ENCODE measurements around the gene CLEC12A. TPM values are rescaled to one million over a fixed set of nuclear protein-coding genes. Genes with fewer than 3 reads are reported as not detected.
"Not testable (repeated sequence)": the region's sequence is repeated elsewhere in the genome, so short reads cannot be mapped to it uniquely, and the experiment has no call there.

Gene CLEC12A
- total and polyA plus RNA-seq, 2 of the 4 experiments (the other 2 are of a cell fraction) = not detected

DNA sequence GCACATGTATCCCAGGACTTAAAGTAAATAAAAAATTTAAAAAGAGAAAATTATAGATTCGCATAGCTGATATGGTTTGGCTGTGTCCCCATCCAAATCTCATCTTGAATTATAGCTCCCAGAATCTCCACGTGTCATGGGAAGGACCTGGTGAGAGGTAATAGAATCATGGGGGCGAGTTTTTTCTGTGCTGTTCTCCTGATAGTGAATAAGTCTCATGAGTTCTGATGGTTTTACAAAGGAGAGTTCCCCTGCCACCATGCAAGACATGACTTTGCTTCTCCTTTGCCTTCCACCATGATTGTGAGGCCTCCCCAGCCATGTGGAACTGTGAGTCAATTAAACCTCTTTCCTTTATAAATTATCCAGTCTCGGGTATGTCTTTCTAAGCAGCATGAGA, 55.5 kb downstream of the CLEC12A start:
- H2AK5ac ChIP-seq (ENCODE audit: low read depth, low read length); H3K56ac ChIP-seq (ENCODE audit: extremely low read depth, insufficient read depth, low read length); H4K20me1 ChIP-seq (ENCODE audit: insufficient read depth, low read length); H3K27me3 ChIP-seq (ENCODE audit: control insufficient read depth, insufficient read depth, low read length); in situ Hi-C loops (cut with MboI; ENCODE audit: low sequenced_read_pairs); H3K4me3 ChIP-seq (ENCODE audit: insufficient read depth, low read depth, low read length); DNase-seq; H3K27ac ChIP-seq (ENCODE audit: insufficient read depth, low read length); H4K5ac ChIP-seq (ENCODE audit: low read depth, low read length); H3K23ac ChIP-seq (ENCODE audit: low read depth, low read length); H4K91ac ChIP-seq (ENCODE audit: insufficient read depth, low read depth, low read length); H3K9me3 ChIP-seq (ENCODE audit: control insufficient read depth, insufficient read depth, low read length); H3K9ac ChIP-seq (ENCODE audit: low read depth, low read length); H3K79me1 ChIP-seq (ENCODE audit: low read depth in 1 of 2, low read length in 2 of 2); H3K9me1 ChIP-seq (ENCODE audit: insufficient read depth, low read length); intact Hi-C loops (cut with micrococcal nuclease); POLR2A ChIA-PET (ENCODE audit: unreplicated experiment); H2AK9ac ChIP-seq (replicated peaks; ENCODE audit: low read depth, low read length, poor library complexity); H2AFZ ChIP-seq (replicated peaks; ENCODE audit: low read length, poor library complexity); H3K18ac ChIP-seq (ENCODE audit: low read depth, low read length); H3K4me2 ChIP-seq (ENCODE audit: low read depth, low read length); dilution Hi-C loops (cut with HindIII; ENCODE audit: low sequenced_read_pairs, unreplicated experiment); BruUV-seq (replicated peaks); H4K8ac ChIP-seq (ENCODE audit: low read depth in 2 of 2, low read length in 2 of 2); H3K36me3 ChIP-seq (ENCODE audit: control insufficient read depth, insufficient read depth, low read length); H2BK15ac ChIP-seq (ENCODE audit: low read depth, low read length); H3K4me1 ChIP-seq (ENCODE audit: control insufficient read depth, insufficient read depth, low read length); H3K4ac ChIP-seq (ENCODE audit: low read depth, low read length); H3K14ac ChIP-seq (replicated peaks; ENCODE audit: low read depth, low read length); H2BK20ac ChIP-seq (ENCODE audit: low read depth, low read length); H2BK5ac ChIP-seq (ENCODE audit: low read depth, low read length, poor library complexity, severe bottlenecking); ATAC-seq (ENCODE audit: low read depth): not testable (repeated sequence)
- peak overlapping the region; percentile 19; the same call in 1 of the 2 replicates for H2BK120ac ChIP-seq (ENCODE audit: low read depth, low read length)
- WGBS, 2 experiments (ENCODE audit: extremely low coverage in 2 of 2, insufficient read length in 1 of 2) = no CpG with 5 or more reads among the region's 4 CpGs
- CTCF ChIA-PET = interaction anchor here (1.4 to 1.5 kb wide), 2 partner anchors 8 to 17 kb away, joined by 3 to 4 read pairs; partner anchors contain the start of gene CLEC12B

Measured in IMR-90 (cell line).